ENCODE measurements around the gene NOG.

- TF ChIP-seq, protein P1, sequence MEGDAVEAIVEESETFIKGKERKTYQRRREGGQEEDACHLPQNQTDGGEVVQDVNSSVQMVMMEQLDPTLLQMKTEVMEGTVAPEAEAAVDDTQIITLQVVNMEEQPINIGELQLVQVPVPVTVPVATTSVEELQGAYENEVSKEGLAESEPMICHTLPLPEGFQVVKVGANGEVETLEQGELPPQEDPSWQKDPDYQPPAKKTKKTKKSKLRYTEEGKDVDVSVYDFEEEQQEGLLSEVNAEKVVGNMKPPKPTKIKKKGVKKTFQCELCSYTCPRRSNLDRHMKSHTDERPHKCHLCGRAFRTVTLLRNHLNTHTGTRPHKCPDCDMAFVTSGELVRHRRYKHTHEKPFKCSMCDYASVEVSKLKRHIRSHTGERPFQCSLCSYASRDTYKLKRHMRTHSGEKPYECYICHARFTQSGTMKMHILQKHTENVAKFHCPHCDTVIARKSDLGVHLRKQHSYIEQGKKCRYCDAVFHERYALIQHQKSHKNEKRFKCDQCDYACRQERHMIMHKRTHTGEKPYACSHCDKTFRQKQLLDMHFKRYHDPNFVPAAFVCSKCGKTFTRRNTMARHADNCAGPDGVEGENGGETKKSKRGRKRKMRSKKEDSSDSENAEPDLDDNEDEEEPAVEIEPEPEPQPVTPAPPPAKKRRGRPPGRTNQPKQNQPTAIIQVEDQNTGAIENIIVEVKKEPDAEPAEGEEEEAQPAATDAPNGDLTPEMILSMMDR (IDR thresholded peaks at IDR 0.05) = no peak
- no peak for TF ChIP-seq POLR2AphosphoS5 (IDR thresholded peaks at IDR 0.05)
Measured at GRCh38 chr17:56613131-56613530, 19.6 kb downstream of the NOG start.

All from prostate gland (tissue), 2 donors.